DOHH2 (cell line): ENCODE data around the gene PAPPA2.

Experiments
- EZH2phosphoT487 ChIP-seq: fragments of 200-600 bp; sonication (generic); IDR thresholded peaks from 2 replicates; pipeline ENCODE4 v1.6.1; 2017; ENCODE audit warnings: borderline replicate concordance, mild to moderate bottlenecking, antibody characterized with exemption, low read length, moderate library complexity, mixed read lengths
- TF ChIP-seq, protein P1 (sequence below): fragments of 200-600 bp; sonication (generic); IDR thresholded peaks from one replicate; pipeline ENCODE4 v1.5.1; 2014; ENCODE audit warnings: antibody characterized with exemption, mild to moderate bottlenecking, low read depth, low read length; ENCODE audit not compliant: poor library complexity, severe bottlenecking

DNA sequence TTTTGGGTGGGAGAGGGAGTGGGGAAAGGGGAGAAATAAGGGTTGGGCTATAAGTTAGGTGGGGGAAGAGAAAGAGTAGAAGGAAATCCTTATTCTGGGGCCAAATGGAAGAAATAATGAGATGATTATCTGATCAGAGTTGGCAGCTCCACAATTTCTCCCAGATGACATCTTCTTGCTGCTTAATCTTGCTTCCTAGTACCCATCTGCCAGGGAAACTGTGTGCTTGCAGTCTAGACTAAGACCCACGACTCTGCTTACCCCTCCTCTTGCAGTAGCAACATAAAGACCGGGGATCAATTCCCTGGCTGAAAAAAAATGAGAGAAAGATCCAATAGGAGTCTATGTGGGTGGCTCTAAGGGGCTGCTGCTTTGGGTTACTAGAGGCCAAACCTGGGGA lies 95.6 kb downstream of the PAPPA2 start:
- TF ChIP-seq, protein P1, sequence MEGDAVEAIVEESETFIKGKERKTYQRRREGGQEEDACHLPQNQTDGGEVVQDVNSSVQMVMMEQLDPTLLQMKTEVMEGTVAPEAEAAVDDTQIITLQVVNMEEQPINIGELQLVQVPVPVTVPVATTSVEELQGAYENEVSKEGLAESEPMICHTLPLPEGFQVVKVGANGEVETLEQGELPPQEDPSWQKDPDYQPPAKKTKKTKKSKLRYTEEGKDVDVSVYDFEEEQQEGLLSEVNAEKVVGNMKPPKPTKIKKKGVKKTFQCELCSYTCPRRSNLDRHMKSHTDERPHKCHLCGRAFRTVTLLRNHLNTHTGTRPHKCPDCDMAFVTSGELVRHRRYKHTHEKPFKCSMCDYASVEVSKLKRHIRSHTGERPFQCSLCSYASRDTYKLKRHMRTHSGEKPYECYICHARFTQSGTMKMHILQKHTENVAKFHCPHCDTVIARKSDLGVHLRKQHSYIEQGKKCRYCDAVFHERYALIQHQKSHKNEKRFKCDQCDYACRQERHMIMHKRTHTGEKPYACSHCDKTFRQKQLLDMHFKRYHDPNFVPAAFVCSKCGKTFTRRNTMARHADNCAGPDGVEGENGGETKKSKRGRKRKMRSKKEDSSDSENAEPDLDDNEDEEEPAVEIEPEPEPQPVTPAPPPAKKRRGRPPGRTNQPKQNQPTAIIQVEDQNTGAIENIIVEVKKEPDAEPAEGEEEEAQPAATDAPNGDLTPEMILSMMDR: no peak
- TF ChIP-seq EZH2phosphoT487: no peak
